Endothelial cell of umbilical vein (primary cell): ENCODE data around the gene KCNMA1. TPM values are rescaled to one million over a fixed set of nuclear protein-coding genes. Genes with fewer than 3 reads are reported as not detected.

Experiments
- BruUV-seq: library from RNA; stranded (reverse); fragments of 400-500 nt; replicated peaks from 2 replicates; lab custom pipeline; 2021; lab: Mats Ljungman, UMichigan
- CTCF ChIA-PET: fragments of 300-600, 350-600 bp; sonication (Branson Sonifier 250); formaldehyde crosslinking; loops from one replicate; lab custom pipeline; 2021; ENCODE audit warnings: antibody characterized with exemption, inconsistent platforms; lab: Charles Lee
- POLR2A ChIA-PET: fragments of 300-600, 350-600 bp; sonication (Branson Sonifier 250); formaldehyde crosslinking; loops from one replicate; lab custom pipeline; 2021; ENCODE audit warnings: antibody characterized with exemption, inconsistent platforms; lab: Charles Lee
- DNase-seq: peaks from one replicate; pipeline ENCODE4 v3.0.0-alpha.2; 2011; ENCODE audit warnings: low read depth, low spot score
- FAIRE-seq: peaks from 2 replicates; lab custom pipeline; 2011; peaks lifted over from hg19 to GRCh38; lab: Jason Lieb, UNC
- H2AFZ ChIP-seq: 2 replicates; pipeline ENCODE4 v1.6.0; 2012; ENCODE audit warnings: low read depth, low read length, control low read depth, inconsistent platforms
- H3K27ac ChIP-seq: 2 replicates; pipeline ENCODE4 v1.5.1; 2011; ENCODE audit warnings: low read depth, mild to moderate bottlenecking, control low read depth, low read length, moderate library complexity; ENCODE audit not compliant: insufficient read depth
- H3K27me3 ChIP-seq, 2 experiments: 2 replicates each; pipeline versions ENCODE4 v1.6.0 to v1.6.1; 2011; ENCODE audit warnings: low read length in 2 of 2, mixed read lengths in 1 of 2; ENCODE audit not compliant: control insufficient read depth in 2 of 2, insufficient read depth in 2 of 2
- H3K36me3 ChIP-seq, 2 experiments: 2 replicates in 1 of 2; 3 replicates in 1 of 2; pipeline ENCODE4 v1.5.1; 2011; ENCODE audit warnings: low read length in 2 of 2, mild to moderate bottlenecking in 1 of 2, moderate library complexity in 1 of 2; ENCODE audit not compliant: control insufficient read depth in 2 of 2, insufficient read depth in 2 of 2; ENCODE audit errors: extremely low read depth in 1 of 2
- H3K4me1 ChIP-seq: 3 replicates; pipeline ENCODE4 v1.5.1; 2011; ENCODE audit warnings: mild to moderate bottlenecking, low read length; ENCODE audit not compliant: control insufficient read depth, insufficient read depth; ENCODE audit errors: extremely low read depth
- H3K4me2 ChIP-seq: 2 replicates; pipeline ENCODE4 v1.6.1; 2011; ENCODE audit warnings: low read length, control low read depth, mixed read lengths; ENCODE audit not compliant: insufficient read depth
- H3K4me3 ChIP-seq, 3 experiments: fragments of 200-600 bp in 1 of 3; sonication (generic), shearing (Covaris generic) in 1 of 3; replicated peaks in 1 of 3; 2 replicates each; pipeline ENCODE4 v1.5.1; 2011 to 2016; ENCODE audit warnings: control low read depth in 3 of 3, low read length in 3 of 3, mild to moderate bottlenecking in 2 of 3, inconsistent platforms in 1 of 3, low read depth in 1 of 3, moderate library complexity in 1 of 3; ENCODE audit not compliant: insufficient read depth in 1 of 3
- H3K79me2 ChIP-seq: 2 replicates; pipeline ENCODE4 v1.6.0; 2012; ENCODE audit warnings: low read length, inconsistent platforms; ENCODE audit not compliant: control insufficient read depth, insufficient read depth
- H3K9ac ChIP-seq: replicated peaks from 2 replicates; pipeline ENCODE3; 2011; ENCODE audit warnings: low read length, control low read depth; ENCODE audit not compliant: insufficient read depth; ENCODE audit errors: extremely low read depth
- H3K9me1 ChIP-seq: replicated peaks from 3 replicates; pipeline ENCODE4 v1.6.0; 2011; ENCODE audit warnings: mild to moderate bottlenecking, low read length; ENCODE audit not compliant: control insufficient read depth, insufficient read depth; ENCODE audit errors: extremely low read depth
- H3K9me3 ChIP-seq: replicated peaks from 2 replicates; pipeline ENCODE4 v1.5.1; 2012; ENCODE audit warnings: low read length, inconsistent platforms; ENCODE audit not compliant: control insufficient read depth, insufficient read depth
- H4K20me1 ChIP-seq: replicated peaks from 2 replicates; pipeline ENCODE3; 2011; ENCODE audit warnings: mild to moderate bottlenecking, low read length; ENCODE audit not compliant: control insufficient read depth, insufficient read depth; ENCODE audit errors: extremely low read depth
- EZH2 ChIP-seq: IDR thresholded peaks from 2 replicates; pipeline ENCODE4 v1.6.1; 2012; ENCODE audit warnings: borderline replicate concordance, low read depth, mild to moderate bottlenecking, moderate library complexity, low read length, inconsistent platforms; ENCODE audit not compliant: severe bottlenecking
- FOS ChIP-seq: IDR thresholded peaks from 2 replicates; pipeline ENCODE4 v1.6.1; 2011; ENCODE audit warnings: mild to moderate bottlenecking, low read length, moderate library complexity, borderline replicate concordance; ENCODE audit not compliant: insufficient read depth
- GATA2 ChIP-seq: IDR thresholded peaks from 2 replicates; pipeline ENCODE4 v1.7.0; 2011; ENCODE audit warnings: low read depth, mild to moderate bottlenecking, moderate library complexity, mixed read lengths, low read length; ENCODE audit not compliant: insufficient read length, insufficient read depth
- JUN ChIP-seq: IDR thresholded peaks from 2 replicates; pipeline ENCODE4 v1.6.1; 2011; ENCODE audit warnings: borderline replicate concordance, low read depth; ENCODE audit not compliant: insufficient read length, insufficient read depth
- MYC ChIP-seq: IDR thresholded peaks from one replicate; pipeline ENCODE4 v1.6.1; 2011; ENCODE audit warnings: mild to moderate bottlenecking, low read depth, low read length
- POLR2A ChIP-seq: IDR thresholded peaks from 2 replicates; pipeline ENCODE4 v1.6.1; 2012; ENCODE audit warnings: low read depth, mild to moderate bottlenecking, control low read depth, low read length
- POLR2AphosphoS5 ChIP-seq: IDR thresholded peaks from 2 replicates; pipeline ENCODE4 v1.6.1; 2012; ENCODE audit warnings: low read depth, mild to moderate bottlenecking, control low read depth, low read length, moderate library complexity; ENCODE audit not compliant: insufficient read depth
- dilution Hi-C: fragments of 300-500 bp; cut with MboI; formaldehyde crosslinking; loops from one replicate; pipeline ENCODE4 v1.15.0; 2019; ENCODE audit warnings: low sequenced_read_pairs; ENCODE audit not compliant: extremely low pct_ligation_motif_present
- intact Hi-C: fragments of 100-400 bp; cut with micrococcal nuclease; formaldehyde crosslinking; loops from one replicate; pipeline ENCODE4 v1.10.0; 2022
- polyA plus RNA-seq, 4 experiments: library from polyadenylated mRNA; depleted of rRNA in 3 of 4; stranded (reverse) in 3 of 4; unstranded in 1 of 4; fragments of >200 nt; gene quantifications; 2 replicates each; pipeline versions ENCODE4 v1.2.1 to v1.2.3, GENCODE V29; 2011 to 2012; ENCODE audit warnings: missing spikeins in 1 of 4
- total RNA-seq: library from RNA; stranded (reverse); gene quantifications from 2 replicates; pipeline ENCODE4 v1.2.3, GENCODE V29; 2021
- TF ChIP-seq, protein P1 (sequence below): IDR thresholded peaks from 2 replicates; pipeline ENCODE4 v1.6.1; 2011; ENCODE audit not compliant: insufficient read depth, insufficient read length
- TF ChIP-seq, protein P2 (sequence below), 2 donors: IDR thresholded peaks; 1 replicate in 1 of 2; 2 replicates in 1 of 2; pipeline ENCODE4 v1.5.1; 2011; ENCODE audit warnings: low read length in 2 of 2, mild to moderate bottlenecking in 2 of 2, moderate library complexity in 2 of 2, control low read depth in 1 of 2, inconsistent platforms in 1 of 2, low read depth in 1 of 2; ENCODE audit not compliant: insufficient read depth in 1 of 2; ENCODE audit errors: extremely low read depth in 1 of 2

The KCNMA1 gene
- total and polyA plus RNA-seq, 2 donors (not counting 3 experiments of a cell fraction or from before 2014, with no cell fraction given) = 0.10 to 0.82 TPM

DNA sequence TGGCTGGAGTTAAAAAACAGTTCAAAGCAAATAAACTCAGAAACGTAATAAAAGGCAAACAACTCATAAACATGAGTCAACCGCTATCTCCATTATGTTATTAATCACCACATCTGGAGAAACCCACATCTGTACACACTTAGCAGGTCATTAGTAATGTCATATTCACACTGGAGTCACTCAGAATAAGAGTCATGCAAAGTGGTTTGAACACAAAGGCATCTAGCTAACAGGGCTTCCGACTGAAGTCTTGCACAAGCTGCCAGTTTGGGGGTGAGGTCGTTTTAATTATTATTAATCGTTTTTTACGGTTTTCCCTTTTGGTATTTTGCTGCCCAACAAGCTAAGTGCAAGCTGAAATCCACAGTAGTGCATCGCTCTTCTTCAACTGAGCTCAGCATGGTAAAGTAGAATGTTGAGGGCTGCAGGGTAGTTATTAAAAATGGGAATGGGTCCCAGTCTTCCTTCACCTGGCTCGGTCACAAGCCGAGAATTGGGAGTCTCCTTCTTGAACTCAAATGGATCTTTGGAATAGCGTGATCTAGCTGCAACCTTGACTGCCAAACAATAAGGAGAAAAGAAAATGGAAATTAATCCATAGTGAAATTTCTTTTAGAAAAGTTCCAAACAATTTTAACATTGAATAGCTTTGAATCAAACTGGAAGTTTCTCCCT lies 663.5 kb downstream of the KCNMA1 start:
- intact Hi-C loops (no loop called here), dilution Hi-C loops (no loop called here)
- ChIA-PET POLR2A (no interaction called here), CTCF (interaction anchor here (1.1 to 2.5 kb wide), 3 partner anchors 11 to 31 kb away, joined by 3 to 8 read pairs (median 3); no protein-coding TSS in a partner anchor)
- H3K4me3 ChIP-seq = no peak overlapping the region
- no peak overlapping the region for H3K9ac ChIP-seq
- FAIRE-seq = no peak
- no peak overlapping the region for H2AFZ ChIP-seq
- H3K36me3 ChIP-seq = no peaks in the 10 kb centered on the region
- no peaks in the 10 kb centered on the region for H3K9me1 ChIP-seq
- no peaks in the 10 kb centered on the region for H3K4me1 ChIP-seq
- H4K20me1 ChIP-seq = no peaks in the 10 kb centered on the region
- no peaks in the 10 kb centered on the region for H3K27me3 ChIP-seq
- no peak overlapping the region for H3K27ac ChIP-seq
- H3K9me3 ChIP-seq = no peaks in the 10 kb centered on the region
- no peak for DNase-seq
- H3K79me2 ChIP-seq = no peaks in the 10 kb centered on the region
- no TSS peak for BruUV-seq
- TF ChIP-seq GATA2 (no peak), POLR2AphosphoS5 (no peak), POLR2A (no peak), MYC (no peak), FOS (no peak), JUN (no peak), EZH2 (no peak)
- TF ChIP-seq, protein P1, sequence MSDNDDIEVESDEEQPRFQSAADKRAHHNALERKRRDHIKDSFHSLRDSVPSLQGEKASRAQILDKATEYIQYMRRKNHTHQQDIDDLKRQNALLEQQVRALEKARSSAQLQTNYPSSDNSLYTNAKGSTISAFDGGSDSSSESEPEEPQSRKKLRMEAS = no peak
- TF ChIP-seq, protein P2, sequence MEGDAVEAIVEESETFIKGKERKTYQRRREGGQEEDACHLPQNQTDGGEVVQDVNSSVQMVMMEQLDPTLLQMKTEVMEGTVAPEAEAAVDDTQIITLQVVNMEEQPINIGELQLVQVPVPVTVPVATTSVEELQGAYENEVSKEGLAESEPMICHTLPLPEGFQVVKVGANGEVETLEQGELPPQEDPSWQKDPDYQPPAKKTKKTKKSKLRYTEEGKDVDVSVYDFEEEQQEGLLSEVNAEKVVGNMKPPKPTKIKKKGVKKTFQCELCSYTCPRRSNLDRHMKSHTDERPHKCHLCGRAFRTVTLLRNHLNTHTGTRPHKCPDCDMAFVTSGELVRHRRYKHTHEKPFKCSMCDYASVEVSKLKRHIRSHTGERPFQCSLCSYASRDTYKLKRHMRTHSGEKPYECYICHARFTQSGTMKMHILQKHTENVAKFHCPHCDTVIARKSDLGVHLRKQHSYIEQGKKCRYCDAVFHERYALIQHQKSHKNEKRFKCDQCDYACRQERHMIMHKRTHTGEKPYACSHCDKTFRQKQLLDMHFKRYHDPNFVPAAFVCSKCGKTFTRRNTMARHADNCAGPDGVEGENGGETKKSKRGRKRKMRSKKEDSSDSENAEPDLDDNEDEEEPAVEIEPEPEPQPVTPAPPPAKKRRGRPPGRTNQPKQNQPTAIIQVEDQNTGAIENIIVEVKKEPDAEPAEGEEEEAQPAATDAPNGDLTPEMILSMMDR (IDR thresholded peaks at IDR 0.05; ENCODE audit: extremely low read depth in 1 of 2, insufficient read depth in 1 of 2, low read depth in 1 of 2, low read length in 2 of 2) = no peak
- no peak overlapping the region for H3K4me2 ChIP-seq
